Ectodermal cell (in vitro differentiated cells): ENCODE results near the gene CARD14. TPM values are rescaled to one million over a fixed set of nuclear protein-coding genes. Genes with fewer than 3 reads are reported as not detected.

Experiments used
- H3K27ac ChIP-seq: 2 replicates; pipeline ENCODE4 v1.7.0; 2013; ENCODE audit warnings: mild to moderate bottlenecking, low read depth, low read length; ENCODE audit not compliant: insufficient read depth, poor library complexity, severe bottlenecking
- H3K27me3 ChIP-seq: 2 replicates; pipeline ENCODE4 v1.7.0; 2013; ENCODE audit warnings: mild to moderate bottlenecking, low read length; ENCODE audit not compliant: insufficient read depth, control insufficient read depth, poor library complexity, severe bottlenecking
- H3K36me3 ChIP-seq: one replicate; pipeline ENCODE4 v1.7.0; 2013; ENCODE audit warnings: low read length; ENCODE audit not compliant: control insufficient read depth, insufficient read depth
- H3K4me1 ChIP-seq: one replicate; pipeline ENCODE4 v1.7.0; 2013; ENCODE audit warnings: low read length; ENCODE audit not compliant: control insufficient read depth, insufficient read depth
- H3K4me3 ChIP-seq: 2 replicates; pipeline ENCODE4 v1.7.0; 2013; ENCODE audit warnings: low read depth, low read length, control low read depth; ENCODE audit not compliant: insufficient read depth
- H3K9me3 ChIP-seq: 2 replicates; pipeline ENCODE4 v1.7.0; 2013; ENCODE audit warnings: mild to moderate bottlenecking, low read length, moderate library complexity; ENCODE audit not compliant: control insufficient read depth
- WGBS, 2 experiments: methylation state at CpG; one replicate each; pipeline ENCODE4 v1.1.7; 2013; ENCODE audit warnings: missing lambda C conversion rate in 2 of 2; 5-methylcytosine and 5-hydroxymethylcytosine counted together
- polyA plus RNA-seq, 4 experiments: library from polyadenylated mRNA; stranded (reverse); fragments of 50-300 nt; gene quantifications; one replicate each; pipeline ENCODE4 v1.2.3, GENCODE V29; 2013

The CARD14 gene
- polyA plus RNA-seq (2013, experiment 1 of 4): 0.72 TPM
- 0.53 TPM for polyA plus RNA-seq (2013, experiment 2 of 4)
- polyA plus RNA-seq (2013, experiment 3 of 4): 0.48 TPM
- polyA plus RNA-seq (2013, experiment 4 of 4): 0.89 TPM

GRCh38 chr17:80169784-80170500, at the start of gene CARD14:
Gene CARD14, plus strand, starts transcription at chr17:80170030. Its CDS starts 11,409 bp downstream, at chr17:80181439.
- H3K27ac ChIP-seq: no peak within 1 kb of the TSS
- H3K27me3 ChIP-seq: no peaks in the 10 kb centered on the region
- H3K4me3 ChIP-seq: no peak within 1 kb of the TSS
- H3K4me1 ChIP-seq: peaks cover 4% of the 10 kb centered on the region
- WGBS, 2 experiments: 90 to 91% methylated on average over 19 of the region's 19 CpGs
- H3K36me3 ChIP-seq: no peaks in the 10 kb centered on the region
- H3K9me3 ChIP-seq: no peaks in the 10 kb centered on the region

- Histone ChIP-seq H3K27me3 (no peaks in the 10 kb centered on the region), H3K4me3 (no peak overlapping the region), H3K9me3 (no peaks in the 10 kb centered on the region), H3K4me1 (peaks cover 8% of the 10 kb centered on the region), H3K27ac (no peak overlapping the region), H3K36me3 (no peaks in the 10 kb centered on the region)
- WGBS, 2 experiments: 95 to 96% methylated on average over 17 of the region's 17 CpGs
Observed at GRCh38 chr17:80122026-80122575, 47.7 kb upstream of the CARD14 start.

- Histone ChIP-seq H3K36me3 (no peaks in the 10 kb centered on the region), H3K27me3 (no peaks in the 10 kb centered on the region), H3K4me3 (no peak overlapping the region), H3K4me1 (peaks cover 8% of the 10 kb centered on the region), H3K9me3 (no peaks in the 10 kb centered on the region), H3K27ac (no peak overlapping the region)
- 79 to 81% methylated on average over 6 of the region's 6 CpGs for WGBS, 2 experiments
Observed at GRCh38 chr17:80122926-80123505, 46.8 kb upstream of the CARD14 start.

- WGBS, 2 experiments: 78 to 79% methylated on average over 15 of the region's 15 CpGs
- no peak overlapping the region for H3K27ac ChIP-seq
Observed at GRCh38 chr17:80123791-80124190, 46.0 kb upstream of the CARD14 start.

GRCh38 chr17:80124351-80124981, 45.4 kb upstream of the CARD14 start:
- Histone ChIP-seq H3K4me1 (peaks cover 8% of the 10 kb centered on the region), H3K27me3 (no peaks in the 10 kb centered on the region), H3K4me3 (no peak overlapping the region), H3K9me3 (no peaks in the 10 kb centered on the region), H3K27ac (no peak overlapping the region), H3K36me3 (no peaks in the 10 kb centered on the region)
- 63 to 69% methylated on average over 14 to 15 of the region's 15 CpGs for WGBS, 2 experiments

More at GRCh38 chr17:80123791-80124190, 46.0 kb upstream of the CARD14 start:
- Histone ChIP-seq H3K27me3 (no peaks in the 10 kb centered on the region), H3K4me1 (peaks cover 8% of the 10 kb centered on the region), H3K9me3 (no peaks in the 10 kb centered on the region), H3K4me3 (no peak overlapping the region), H3K36me3 (no peaks in the 10 kb centered on the region)

- WGBS, 2 experiments: 93 to 96% methylated on average over 14 of the region's 14 CpGs
- Histone ChIP-seq H3K27me3 (no peaks in the 10 kb centered on the region), H3K4me1 (peaks cover 8% of the 10 kb centered on the region)
Observed at GRCh38 chr17:80125656-80126448, 44.0 kb upstream of the CARD14 start.

GRCh38 chr17:80126449-80126715, 43.4 kb upstream of the CARD14 start:
- H3K27ac ChIP-seq: no peak overlapping the region
- H3K27me3 ChIP-seq: no peaks in the 10 kb centered on the region
- no peaks in the 10 kb centered on the region for H3K36me3 ChIP-seq
- H3K4me1 ChIP-seq: peaks cover 8% of the 10 kb centered on the region
- no peaks in the 10 kb centered on the region for H3K9me3 ChIP-seq
- no peak overlapping the region for H3K4me3 ChIP-seq
- WGBS, 2 experiments: 95 to 97% methylated on average over 3 of the region's 3 CpGs

More at GRCh38 chr17:80125656-80126448, 44.0 kb upstream of the CARD14 start:
- H3K9me3 ChIP-seq: no peaks in the 10 kb centered on the region
- H3K4me3 ChIP-seq: no peak overlapping the region
- no peak overlapping the region for H3K27ac ChIP-seq
- H3K36me3 ChIP-seq: no peaks in the 10 kb centered on the region

GRCh38 chr17:80129006-80129565, 40.7 kb upstream of the CARD14 start:
- H3K9me3 ChIP-seq: no peaks in the 10 kb centered on the region
- H3K4me3 ChIP-seq: no peak overlapping the region
- WGBS, 2 experiments: 59% methylated on average over 4 of the region's 4 CpGs

GRCh38 chr17:80130992-80131391, 38.8 kb upstream of the CARD14 start:
- Histone ChIP-seq H3K9me3 (no peaks in the 10 kb centered on the region), H3K27ac (no peak overlapping the region), H3K4me1 (no peaks in the 10 kb centered on the region), H3K36me3 (peaks cover 21% of the 10 kb centered on the region), H3K4me3 (no peak overlapping the region), H3K27me3 (no peaks in the 10 kb centered on the region)
- 93 to 98% methylated on average over 3 of the region's 3 CpGs for WGBS, 2 experiments

More at GRCh38 chr17:80129006-80129565, 40.7 kb upstream of the CARD14 start:
- H3K27ac ChIP-seq: no peak overlapping the region
- peaks cover 7% of the 10 kb centered on the region for H3K4me1 ChIP-seq
- peaks cover 6% of the 10 kb centered on the region for H3K36me3 ChIP-seq
- H3K27me3 ChIP-seq: no peaks in the 10 kb centered on the region
